Heart left ventricle (tissue), 16 donors: ENCODE data around the gene HNF1A. TPM values are rescaled to one million over a fixed set of nuclear protein-coding genes. Genes with fewer than 3 reads are reported as not detected.

Experiments used
- ATAC-seq, 4 donors: fragments of 200-7000 bp; cut with Tn5 transposase; one replicate each; pipeline ENCODE4 v1.9.1; 2020 to 2022; ENCODE audit warnings: moderate library complexity in 4 of 4, mild to moderate bottlenecking in 3 of 4, moderate number of reproducible peaks in 1 of 4
- DNase-seq, 5 donors: peaks; one replicate each; pipeline ENCODE4 v3.0.0-alpha.2; 2020
- H3K27ac ChIP-seq, 12 donors: fragments of 200-600 bp; sonication (generic) in 4 of 12; one replicate each; pipeline versions ENCODE4 v1.5.0 to v1.8.0; 2016 to 2022; ENCODE audit warnings: mild to moderate bottlenecking in 2 of 12
- H3K27me3 ChIP-seq, 9 donors: fragments of 200-600 bp; sonication (generic) in 2 of 9; one replicate each; pipeline versions ENCODE4 v1.5.1 to v1.8.0; 2016 to 2022; ENCODE audit warnings: mild to moderate bottlenecking in 3 of 9
- H3K36me3 ChIP-seq, 9 donors: fragments of 200-600 bp; sonication (generic) in 2 of 9; one replicate each; pipeline versions ENCODE4 v1.5.0 to v1.8.0; 2018 to 2022; ENCODE audit warnings: mild to moderate bottlenecking in 2 of 9
- H3K4me1 ChIP-seq, 12 donors: fragments of 200-600 bp; sonication (generic) in 4 of 12; one replicate each; pipeline versions ENCODE4 v1.5.0 to v1.8.0; 2016 to 2022; ENCODE audit warnings: mild to moderate bottlenecking in 3 of 12
- H3K4me3 ChIP-seq, 12 donors: fragments of 200-600 bp; sonication (generic) in 4 of 12; one replicate each; pipeline versions ENCODE4 v1.5.0 to v1.8.0; 2017 to 2022; ENCODE audit warnings: mild to moderate bottlenecking in 9 of 12, moderate library complexity in 4 of 12
- H3K9me3 ChIP-seq, 12 donors: fragments of 200-600 bp; sonication (generic) in 4 of 12; one replicate each; pipeline versions ENCODE4 v1.5.0 to v1.8.0; 2016 to 2022; ENCODE audit warnings: mild to moderate bottlenecking in 1 of 12
- CTCF ChIP-seq, 12 donors: fragments of 200-600 bp; sonication (generic) in 4 of 12; IDR thresholded peaks; one replicate each; pipeline versions ENCODE4 v1.5.0 to v1.8.0; 2018 to 2022; ENCODE audit warnings: antibody characterized with exemption in 12 of 12, mild to moderate bottlenecking in 5 of 12
- POLR2A ChIP-seq, 2 donors: fragments of 450-650 bp; IDR thresholded peaks; one replicate each; pipeline ENCODE4 v1.6.1; 2017; ENCODE audit warnings: antibody characterized with exemption in 2 of 2, mild to moderate bottlenecking in 2 of 2, moderate library complexity in 2 of 2
- WGBS, 4 donors: extraction: QIAGEN DNeasy Blood & Tissue Kit in 2 of 4; methylation state at CpG; one replicate each; pipeline versions ENCODE4 v1.1.5 to v1.1.7; 2013 to 2018; 5-methylcytosine and 5-hydroxymethylcytosine counted together
- intact Hi-C, 10 donors: fragments of 100-400 bp; cut with DNase I; formaldehyde crosslinking; loops; one replicate each; pipeline versions ENCODE4 v1.11.1 to v1.14.2; 2022
- polyA plus RNA-seq, 2 donors: library from polyadenylated mRNA; stranded (reverse); fragments of 200-250 nt; gene quantifications; one replicate each; pipeline ENCODE4 v1.2.3, GENCODE V29; 2013
- total RNA-seq, 9 donors: library from RNA; depleted of rRNA in 2 of 9; stranded (reverse); fragments of >200 nt in 2 of 9; fragmentation: NEBNext Ultra II Directional in 3 of 9; extraction: Animal tissue kit (Norgen Biotek cat#: 25700) in 3 of 9; gene quantifications; one replicate each; pipeline versions ENCODE4 v1.1.0 to v1.2.4, GENCODE V29; 2016 to 2023
- donor health status: ischemic (EF 13 %, LVEDD 7.1; RV severe dilation, severe dysfunction).
- donor health status: healthy with polysubstance abuse.
- donor health status: DM: no; HTN: yes; CAD: no.
- donor health status: DM: no; HTN: no; CAD: no.
- donor health status: ischemic (EF 25% LVEDD 6.9; RV normal size, moderate dysfunction).
- donor health status: ischemic (EF 25% LVEDD 5.7; RV mildly dilated, moderate dysfunction).
- donor health status: healthy.
- donor health status: DM: yes; HTN: yes; CAD: no.
- donor health status: ischemic (EF 35%, LVEDD 5.7; RV mildly dilated, moderate dysfunction).
- donor health status: nonischemic (EF 11% LVEDD 7.7; RV severe dilation, severe dysfunction).
- donor health status: DM: yes; HTN: yes; CAD: no.
- donor health status: PGD.
- donor health status: ischemic (EF 29% LVEDD 5.4; RV normal size, mild dysfunction).
- donor health status: nonischemic (EF 23%, LVEDD 6.1; RV moderate dilation, normal function).

Gene HNF1A
- total and polyA plus RNA-seq, 11 donors, result 0.03 TPM; not detected in 10

GRCh38 chr12:120965534-120966091 lies 12.7 kb upstream of the HNF1A start:
- intact Hi-C loops, result no loop called here
- ATAC-seq (no peak), DNase-seq (no peak)
- Histone ChIP-seq H3K9me3 (no peaks in the 10 kb centered on the region), H3K27me3 (no peaks in the 10 kb centered on the region), H3K4me1 (no peaks in the 10 kb centered on the region), H3K27ac (no peak overlapping the region), H3K36me3 (no peaks in the 10 kb centered on the region), H3K4me3 (no peak overlapping the region)
- 56 to 61% (median 59%) methylated on average over 10 to 13 of the region's 13 CpGs for WGBS, 4 donors
- no peak for TF ChIP-seq POLR2A (IDR thresholded peaks at IDR 0.05)

- Histone ChIP-seq H3K4me3 (no peak overlapping the region), H3K36me3 (no peaks in the 10 kb centered on the region), H3K27ac (no peak overlapping the region), H3K4me1 (no peaks in the 10 kb centered on the region), H3K9me3 (no peaks in the 10 kb centered on the region), H3K27me3 (no peaks in the 10 kb centered on the region)
- intact Hi-C loops, result loop anchor here (2.0 to 10.0 kb wide), 13 partner anchors 113 to 390 kb away; partner anchors contain the start of genes POP5 (in 3 of the 10), UNC119B (in 2 of the 10) and ACADS (in 1 of the 10)
- ATAC-seq (no peak), DNase-seq (no peak)
- WGBS, 4 donors, result 62 to 69% (median 64%) methylated on average over 3 of the region's 3 CpGs
- no peak for TF ChIP-seq POLR2A (IDR thresholded peaks at IDR 0.05)
- no peak for TF ChIP-seq CTCF (IDR thresholded peaks at IDR 0.05)
These were observed 8.0 kb upstream of the HNF1A start for GRCh38 chr12:120970310-120970709.

- ATAC-seq (peak; percentile 74 to 85 (median 78)), DNase-seq (peak in 2 of 5 donors; percentile 21 to 33)
- Histone ChIP-seq H3K27me3 (no peaks in the 10 kb centered on the region), H3K27ac (no peak overlapping the region), H3K36me3 (no peaks in the 10 kb centered on the region), H3K4me3 (no peak overlapping the region), H3K4me1 (no peaks in the 10 kb centered on the region), H3K9me3 (no peaks in the 10 kb centered on the region)
- TF ChIP-seq POLR2A (IDR thresholded peaks at IDR 0.05) (no peak), CTCF (IDR thresholded peaks at IDR 0.05) (peak; percentile 61 to 82 (median 75))
- intact Hi-C loops, result loop anchor here (1.0 to 10.0 kb wide), 16 partner anchors 114 to 391 kb away; partner anchors contain the start of genes POP5 (in 3 of the 10), UNC119B (in 2 of the 10) and ACADS (in 1 of the 10)
- 36 to 38% (median 37%) methylated on average over 13 of the region's 13 CpGs for WGBS, 4 donors
These were observed 6.8 kb upstream of the HNF1A start for GRCh38 chr12:120971299-120972180.

GRCh38 chr12:120972870-120973543 lies 5.3 kb upstream of the HNF1A start:
- Histone ChIP-seq H3K4me1 (no peaks in the 10 kb centered on the region), H3K27me3 (no peaks in the 10 kb centered on the region), H3K36me3 (no peaks in the 10 kb centered on the region), H3K27ac (no peak overlapping the region), H3K9me3 (no peaks in the 10 kb centered on the region), H3K4me3 (no peak overlapping the region)
- ATAC-seq (no peak), DNase-seq (no peak)
- WGBS, 4 donors, result 44 to 58% (median 55%) methylated on average over 10 of the region's 10 CpGs
- intact Hi-C loops, result loop anchor here in 9 of 10 donors (2.0 to 10.0 kb wide), 9 partner anchors 116 to 391 kb away; partner anchors contain the start of genes POP5 (in 2 of the 9), UNC119B (in 2 of the 9) and ACADS (in 1 of the 9)
- no peak for TF ChIP-seq CTCF (IDR thresholded peaks at IDR 0.05)
- no peak for TF ChIP-seq POLR2A (IDR thresholded peaks at IDR 0.05)
